GM10248 (cell line): ENCODE data around the gene ROS1.
"Not testable (repeated sequence)": the region's sequence is repeated elsewhere in the genome, so short reads cannot be mapped to it uniquely, and the experiment has no call there.

Source experiments
- CTCF ChIA-PET: fragments of 300-600 bp; sonication (Branson Sonifier 250); formaldehyde crosslinking; extraction: SDS; loops from one replicate; lab custom pipeline; 2021; ENCODE audit warnings: antibody characterized with exemption; lab: Yijun Ruan, JAX
- POLR2A ChIA-PET: fragments of 350-650 bp; sonication (Branson Sonifier 250); formaldehyde crosslinking; extraction: SDS; loops from one replicate; lab custom pipeline; 2020; ENCODE audit warnings: antibody characterized with exemption; lab: Yijun Ruan, JAX
- DNase-seq: peaks from one replicate; pipeline ENCODE4 v3.0.0; 2012; ENCODE audit errors: extremely low spot score
- TF ChIP-seq, protein P1 (sequence below): IDR thresholded peaks from 2 replicates; pipeline ENCODE4 v1.5.1; 2012; ENCODE audit warnings: mild to moderate bottlenecking, low read depth; ENCODE audit errors: extremely low read depth, missing control alignments, control extremely low read depth

The ROS1 gene

DNA sequence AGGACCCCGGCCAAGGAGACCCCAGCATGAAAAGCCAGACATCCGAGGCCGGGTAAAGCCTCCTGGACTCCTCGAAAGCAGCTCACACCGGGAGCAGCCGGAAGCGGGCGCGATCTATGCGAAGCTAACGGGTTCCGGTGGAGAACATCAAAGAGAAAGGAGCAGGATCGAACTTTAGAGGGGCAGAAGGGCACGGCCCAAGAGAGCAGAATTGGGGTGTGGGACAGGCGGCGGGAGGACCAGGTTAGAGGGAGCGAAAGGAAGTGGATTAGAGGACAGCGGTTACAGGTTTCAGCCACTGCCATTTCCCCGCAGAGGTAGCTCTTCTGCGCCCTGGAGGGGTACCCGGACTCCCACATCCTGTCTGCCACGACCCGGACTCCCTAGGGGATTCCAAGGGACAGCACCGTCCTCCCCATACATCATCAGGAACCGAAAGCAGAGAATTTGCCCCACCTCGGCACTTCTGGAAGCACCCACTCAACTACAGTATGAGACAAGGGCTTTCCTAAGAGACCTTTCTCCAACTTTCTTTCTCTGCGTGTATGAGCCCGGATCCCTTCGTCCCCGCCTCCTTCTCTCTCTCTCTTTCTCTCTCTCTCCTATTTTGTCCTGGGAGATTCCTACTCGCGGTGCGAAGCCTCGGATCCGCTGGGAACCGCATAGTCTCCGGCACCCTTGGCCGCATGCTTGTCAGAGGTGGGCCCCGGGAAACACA lies 160.9 kb downstream of the ROS1 start:
- TF ChIP-seq, protein P1, sequence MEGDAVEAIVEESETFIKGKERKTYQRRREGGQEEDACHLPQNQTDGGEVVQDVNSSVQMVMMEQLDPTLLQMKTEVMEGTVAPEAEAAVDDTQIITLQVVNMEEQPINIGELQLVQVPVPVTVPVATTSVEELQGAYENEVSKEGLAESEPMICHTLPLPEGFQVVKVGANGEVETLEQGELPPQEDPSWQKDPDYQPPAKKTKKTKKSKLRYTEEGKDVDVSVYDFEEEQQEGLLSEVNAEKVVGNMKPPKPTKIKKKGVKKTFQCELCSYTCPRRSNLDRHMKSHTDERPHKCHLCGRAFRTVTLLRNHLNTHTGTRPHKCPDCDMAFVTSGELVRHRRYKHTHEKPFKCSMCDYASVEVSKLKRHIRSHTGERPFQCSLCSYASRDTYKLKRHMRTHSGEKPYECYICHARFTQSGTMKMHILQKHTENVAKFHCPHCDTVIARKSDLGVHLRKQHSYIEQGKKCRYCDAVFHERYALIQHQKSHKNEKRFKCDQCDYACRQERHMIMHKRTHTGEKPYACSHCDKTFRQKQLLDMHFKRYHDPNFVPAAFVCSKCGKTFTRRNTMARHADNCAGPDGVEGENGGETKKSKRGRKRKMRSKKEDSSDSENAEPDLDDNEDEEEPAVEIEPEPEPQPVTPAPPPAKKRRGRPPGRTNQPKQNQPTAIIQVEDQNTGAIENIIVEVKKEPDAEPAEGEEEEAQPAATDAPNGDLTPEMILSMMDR = no peak
- peak; percentile 47 for DNase-seq
- POLR2A ChIA-PET = interaction anchor here (0.6 kb wide), 1 partner anchor 856 kb away, joined by 5 read pairs; no protein-coding TSS in a partner anchor
- CTCF ChIA-PET = no interaction called here

DNA sequence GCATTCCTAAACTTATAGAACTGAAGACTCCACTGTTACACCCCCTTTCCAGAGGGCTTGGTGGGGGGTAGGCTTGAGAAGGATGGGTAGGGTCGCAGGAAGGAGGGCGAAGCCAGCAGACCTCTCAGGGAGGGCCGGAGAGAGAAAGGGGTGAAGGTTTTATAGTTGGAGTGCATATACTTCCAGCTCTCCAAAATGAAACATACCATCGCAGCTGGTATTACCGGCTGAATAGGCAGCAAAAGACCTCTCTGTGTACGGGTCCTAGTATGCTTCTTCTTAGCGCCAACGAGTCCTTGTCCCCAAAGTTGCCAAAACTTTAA lies 161.4 kb downstream of the ROS1 start:
- DNase-seq = peak; percentile 25
- TF ChIP-seq, protein P1 = no peak
- POLR2A ChIA-PET = no interaction called here
- CTCF ChIA-PET = no interaction called here

DNA sequence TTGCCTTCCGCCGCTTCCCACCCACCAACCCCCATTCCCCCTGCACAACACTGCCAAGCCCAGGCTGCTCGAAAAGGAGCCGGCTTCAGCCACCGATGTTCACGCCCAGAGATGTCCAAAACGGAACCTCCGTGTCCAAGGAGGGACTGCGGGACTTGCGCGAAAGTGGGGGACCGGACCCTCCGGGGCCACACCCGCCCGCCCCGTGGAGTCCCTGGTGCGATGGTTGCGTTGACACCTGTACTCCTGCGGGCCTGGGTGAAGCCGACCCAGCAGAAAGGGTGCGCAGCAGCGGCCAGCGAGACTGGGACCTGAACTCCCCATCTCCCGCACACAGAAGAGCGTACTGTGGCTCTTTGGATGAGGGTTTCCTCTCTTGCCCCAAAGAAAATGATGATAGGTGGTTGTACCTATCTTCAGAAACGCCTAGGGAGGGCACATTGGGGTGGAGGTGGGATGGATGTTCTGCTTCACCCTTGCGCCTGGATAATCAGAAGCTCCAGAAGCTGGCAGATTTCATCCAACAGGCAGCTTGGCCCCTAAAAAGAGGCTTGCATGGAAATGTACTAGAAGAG lies 162.3 kb downstream of the ROS1 start:
- CTCF ChIA-PET = no interaction called here
- POLR2A ChIA-PET = no interaction called here
- TF ChIP-seq, protein P1 = no peak
- DNase-seq = peak; percentile 11

DNA sequence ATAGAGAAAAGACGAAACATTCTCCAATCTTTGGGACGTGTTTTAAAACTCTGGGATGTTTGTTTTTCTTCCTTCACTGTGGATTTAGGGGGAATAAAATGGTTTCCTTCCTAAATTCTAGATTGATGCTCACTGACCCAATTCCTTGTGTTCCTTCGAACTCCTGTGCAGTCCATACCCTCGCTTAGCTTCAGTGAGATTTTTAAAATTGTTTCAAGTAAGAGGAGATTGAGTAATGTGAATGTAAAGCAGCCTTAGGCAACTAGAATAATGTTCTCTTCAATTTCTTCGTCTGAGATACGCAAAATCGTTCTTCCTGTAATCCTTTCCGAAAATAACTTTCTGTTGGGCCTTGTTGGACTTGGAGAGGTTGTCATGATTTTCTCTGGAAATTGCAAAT lies 162.9 kb downstream of the ROS1 start:
- TF ChIP-seq, protein P1 = no peak
- CTCF ChIA-PET = no interaction called here
- POLR2A ChIA-PET = no interaction called here
- no peak for DNase-seq

DNA sequence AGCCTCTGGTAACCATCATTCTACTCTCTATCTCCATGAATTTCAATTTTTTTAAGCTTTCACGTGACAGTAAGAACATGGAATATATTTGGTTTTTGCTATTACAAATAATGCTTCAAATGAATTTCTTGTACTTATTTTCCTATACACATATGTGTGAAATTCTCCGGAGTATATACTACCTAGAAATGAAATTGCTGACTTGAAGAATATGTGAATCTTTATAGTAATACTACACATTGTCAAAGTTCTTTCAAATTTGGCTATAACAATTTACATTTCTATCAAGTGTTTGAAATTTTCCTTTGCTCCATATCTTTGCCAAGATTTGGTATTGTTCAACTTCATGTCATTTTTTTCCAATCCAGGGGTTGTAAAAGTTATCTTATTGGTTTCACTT lies 172.0 kb downstream of the ROS1 start:
- POLR2A ChIA-PET = no interaction called here
- CTCF ChIA-PET = no interaction called here
- DNase-seq = no peak
- TF ChIP-seq, protein P1 = no peak

DNA sequence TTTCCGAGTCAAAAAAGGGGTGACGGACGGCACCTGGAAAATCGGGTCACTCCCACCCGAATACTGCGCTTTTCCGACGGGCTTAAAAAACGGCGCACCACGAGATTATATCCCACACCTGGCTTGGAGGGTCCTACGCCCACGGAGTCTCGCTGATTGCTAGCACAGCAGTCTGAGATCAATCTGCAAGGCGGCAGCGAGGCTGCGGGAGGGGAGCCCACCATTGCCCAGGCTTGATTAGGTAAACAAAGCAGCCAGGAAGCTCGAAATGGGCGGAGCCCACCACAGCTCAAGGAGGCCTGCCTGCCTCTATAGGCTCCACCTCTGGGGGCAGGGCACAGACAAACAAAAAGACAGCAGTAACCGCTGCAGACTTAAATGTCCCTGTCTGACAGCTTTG lies 180.8 kb downstream of the ROS1 start:
- POLR2A ChIA-PET, DNase-seq, CTCF ChIA-PET: not testable (repeated sequence)

DNA sequence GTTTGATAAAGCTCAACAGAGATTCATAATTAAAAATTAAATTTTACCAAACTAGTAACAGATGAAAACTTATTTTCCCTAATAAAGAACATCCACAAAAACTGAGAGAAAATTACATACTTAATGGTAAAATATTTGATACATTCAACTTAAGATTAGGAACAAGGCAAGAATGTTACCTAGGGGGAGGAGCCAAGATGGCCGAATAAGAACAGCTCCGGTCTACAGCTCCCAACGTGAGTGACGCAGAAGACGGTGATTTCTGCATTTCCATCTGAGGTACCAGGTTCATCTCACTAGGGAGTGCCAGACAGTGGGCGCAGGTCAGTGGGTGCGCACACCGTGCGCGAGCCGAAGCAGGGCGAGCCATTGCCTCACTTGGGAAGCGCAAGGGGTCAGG lies 181.2 kb downstream of the ROS1 start:
- DNase-seq, POLR2A ChIA-PET, CTCF ChIA-PET: not testable (repeated sequence)
